ENCODE data around the gene METTL25. TPM values are rescaled to one million over a fixed set of nuclear protein-coding genes. Genes with fewer than 3 reads are reported as not detected.

METTL25 gene
- total and polyA plus RNA-seq, 2 of the 8 experiments (the other 6 are each of a cell fraction or from before 2014, with no cell fraction given): 2.4 to 8.3 TPM

GRCh38 chr12:82327861-82328260 is 30.5 kb upstream of the METTL25 start:
- Histone ChIP-seq H2BK12ac (ENCODE audit: low read depth, low read length) (no peak overlapping the region), H3K36me3 (ENCODE audit: control insufficient read depth in 2 of 4, insufficient read depth in 4 of 4, low read length in 3 of 4) (no peaks in the 10 kb centered on the region), H2BK120ac (replicated peaks; ENCODE audit: low read depth, low read length) (no peak overlapping the region), H3K79me1 (ENCODE audit: low read depth, low read length) (no peaks in the 10 kb centered on the region), H3K27me3 (replicated peaks in 1 of 4; ENCODE audit: control insufficient read depth in 3 of 4, extremely low read depth in 1 of 4, insufficient read depth in 3 of 4, low read length in 3 of 4) (no peaks in the 10 kb centered on the region), H3K79me2 (ENCODE audit: control insufficient read depth in 1 of 2, insufficient read depth in 2 of 2, low read length in 2 of 2) (no peaks in the 10 kb centered on the region), H3K4me2 (ENCODE audit: insufficient read depth in 1 of 2, low read depth in 2 of 2, low read length in 2 of 2) (no peak overlapping the region), H2BK20ac (ENCODE audit: low read length) (no peak overlapping the region), H2AFZ (ENCODE audit: low read length) (no peak overlapping the region), H3K9me3 (ENCODE audit: insufficient read depth in 2 of 2, low read depth in 1 of 2, low read length in 1 of 2) (no peaks in the 10 kb centered on the region), H3K23ac (ENCODE audit: insufficient read length) (no peak overlapping the region), H4K8ac (ENCODE audit: extremely low read depth, insufficient read depth, low read length) (no peak overlapping the region), H4K20me1 (replicated peaks in 1 of 2; ENCODE audit: control insufficient read depth in 1 of 2, insufficient read depth in 2 of 2, low read length in 2 of 2) (no peaks in the 10 kb centered on the region), H3K9ac (replicated peaks in 1 of 4; ENCODE audit: extremely low read depth in 1 of 4, low read depth in 3 of 4, low read length in 3 of 4) (no peak overlapping the region), H3K56ac (replicated peaks; ENCODE audit: insufficient read length, low read depth, low read length) (no peak overlapping the region), H4K5ac (ENCODE audit: insufficient read length, low read depth, low read length) (no peak overlapping the region), H3K4ac (replicated peaks; ENCODE audit: insufficient read length, low read depth, low read length) (no peak overlapping the region), H2BK15ac (ENCODE audit: low read length) (no peak overlapping the region), H4K91ac (replicated peaks; ENCODE audit: insufficient read length, low read length) (no peak overlapping the region), H2AK5ac (ENCODE audit: low read depth, low read length) (no peak overlapping the region), H3K18ac (ENCODE audit: extremely low read depth, low read length) (no peak overlapping the region), H3K4me3 (ENCODE audit: extremely low read depth in 1 of 4, insufficient read depth in 2 of 4, low read depth in 3 of 4, low read length in 4 of 4) (no peak overlapping the region), H3K14ac (ENCODE audit: insufficient read length) (no peak overlapping the region), H3K27ac (ENCODE audit: low read depth, low read length) (no peak overlapping the region), H2BK5ac (ENCODE audit: low read depth, low read length) (no peak overlapping the region), H3K23me2 (ENCODE audit: low read depth, low read length) (no peaks in the 10 kb centered on the region), H3K4me1 (replicated peaks in 1 of 4; ENCODE audit: control insufficient read depth in 3 of 4, insufficient read depth in 4 of 4, low read length in 3 of 4) (peaks cover 0 to 5% (median 0%) of the 10 kb centered on the region in 4 experiments; a peak in 2 of 7 replicates)
- ChIA-PET POLR2A (ENCODE audit: partially characterized antibody) (no interaction called here), CTCF (ENCODE audit: partially characterized antibody) (no interaction called here)
- no peak for DNase-seq (ENCODE audit: low read depth in 1 of 2, low spot score in 2 of 2)
- 88% methylated on average over 1 of the region's 1 CpG; no CpG with 5 or more reads in 1 of the 2 experiments for WGBS, 2 experiments (ENCODE audit: extremely low coverage in 1 of 2, insufficient coverage in 1 of 2, insufficient read length in 1 of 2, insufficient replicate concordance in 2 of 2, low coverage in 1 of 2, low lambda C conversion rate in 2 of 2, missing lambda C conversion rate in 1 of 2)
- no peak for FAIRE-seq
- TF ChIP-seq BCL11A (IDR thresholded peaks at IDR 0.05; ENCODE audit: low read depth in 2 of 2, low read length in 2 of 2) (no peak), CBX5 (IDR thresholded peaks at IDR 0.05; ENCODE audit: low read depth, low read length) (no peak), RFX5 (IDR thresholded peaks at IDR 0.05; ENCODE audit: borderline replicate concordance, low read depth, low read length) (no peak), JUND (IDR thresholded peaks at IDR 0.05; ENCODE audit: low read length) (no peak), POLR2AphosphoS5 (IDR thresholded peaks at IDR 0.05; ENCODE audit: low read depth, low read length) (no peak), TAF1 (IDR thresholded peaks at IDR 0.05; ENCODE audit: low read depth, low read length) (no peak), MAX (IDR thresholded peaks at IDR 0.05) (no peak), NRF1 (IDR thresholded peaks at IDR 0.05; ENCODE audit: low read depth, low read length) (no peak)
- TF ChIP-seq, protein P1, sequence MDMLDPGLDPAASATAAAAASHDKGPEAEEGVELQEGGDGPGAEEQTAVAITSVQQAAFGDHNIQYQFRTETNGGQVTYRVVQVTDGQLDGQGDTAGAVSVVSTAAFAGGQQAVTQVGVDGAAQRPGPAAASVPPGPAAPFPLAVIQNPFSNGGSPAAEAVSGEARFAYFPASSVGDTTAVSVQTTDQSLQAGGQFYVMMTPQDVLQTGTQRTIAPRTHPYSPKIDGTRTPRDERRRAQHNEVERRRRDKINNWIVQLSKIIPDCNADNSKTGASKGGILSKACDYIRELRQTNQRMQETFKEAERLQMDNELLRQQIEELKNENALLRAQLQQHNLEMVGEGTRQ (IDR thresholded peaks at IDR 0.05; ENCODE audit: low read length): no peak
- TF ChIP-seq, protein P2, sequence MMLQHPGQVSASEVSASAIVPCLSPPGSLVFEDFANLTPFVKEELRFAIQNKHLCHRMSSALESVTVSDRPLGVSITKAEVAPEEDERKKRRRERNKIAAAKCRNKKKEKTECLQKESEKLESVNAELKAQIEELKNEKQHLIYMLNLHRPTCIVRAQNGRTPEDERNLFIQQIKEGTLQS (IDR thresholded peaks at IDR 0.05; ENCODE audit: insufficient read depth, low read depth, low read length): no peak
